Thyroid gland (tissue), 4 donors: Measurements from ENCODE around the gene APBB2.

Experiments used
- POLR2A ChIP-seq, 2 donors: fragments of 450-650 bp; IDR thresholded peaks; one replicate each; pipeline ENCODE4 v1.6.1; 2017; ENCODE audit warnings: antibody characterized with exemption in 2 of 2, mild to moderate bottlenecking in 2 of 2, moderate library complexity in 1 of 2
- TF ChIP-seq, protein P1 (sequence below), 6 experiments: fragments of 200-600 bp in 3 of 6; fragments of 450-650 bp in 3 of 6; sonication (generic) in 3 of 6; IDR thresholded peaks; one replicate each; pipeline ENCODE4 v1.5.1; 2016 to 2019; ENCODE audit warnings: antibody characterized with exemption in 6 of 6, mild to moderate bottlenecking in 2 of 6, inconsistent platforms in 1 of 6, moderate library complexity in 1 of 6

DNA sequence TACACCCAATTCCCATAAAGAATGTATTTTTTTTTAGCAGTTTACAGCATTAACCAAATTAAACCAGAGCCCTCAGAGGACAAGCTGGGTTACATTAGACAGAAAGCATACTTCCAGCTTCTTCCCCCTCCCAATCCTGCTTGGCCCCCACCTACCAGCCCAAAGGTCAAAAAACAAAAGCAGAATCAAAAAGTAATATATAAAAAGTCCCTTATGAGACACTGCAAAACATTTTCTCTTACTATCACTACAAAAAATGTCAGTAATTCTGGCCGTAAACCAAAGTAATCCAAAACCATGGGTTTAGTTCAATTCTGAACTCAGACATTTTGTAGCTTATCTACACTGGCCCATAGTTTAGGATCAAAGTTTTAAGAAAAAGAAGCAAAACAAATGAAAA, 38.0 kb downstream of the APBB2 start:
- TF ChIP-seq, protein P1, sequence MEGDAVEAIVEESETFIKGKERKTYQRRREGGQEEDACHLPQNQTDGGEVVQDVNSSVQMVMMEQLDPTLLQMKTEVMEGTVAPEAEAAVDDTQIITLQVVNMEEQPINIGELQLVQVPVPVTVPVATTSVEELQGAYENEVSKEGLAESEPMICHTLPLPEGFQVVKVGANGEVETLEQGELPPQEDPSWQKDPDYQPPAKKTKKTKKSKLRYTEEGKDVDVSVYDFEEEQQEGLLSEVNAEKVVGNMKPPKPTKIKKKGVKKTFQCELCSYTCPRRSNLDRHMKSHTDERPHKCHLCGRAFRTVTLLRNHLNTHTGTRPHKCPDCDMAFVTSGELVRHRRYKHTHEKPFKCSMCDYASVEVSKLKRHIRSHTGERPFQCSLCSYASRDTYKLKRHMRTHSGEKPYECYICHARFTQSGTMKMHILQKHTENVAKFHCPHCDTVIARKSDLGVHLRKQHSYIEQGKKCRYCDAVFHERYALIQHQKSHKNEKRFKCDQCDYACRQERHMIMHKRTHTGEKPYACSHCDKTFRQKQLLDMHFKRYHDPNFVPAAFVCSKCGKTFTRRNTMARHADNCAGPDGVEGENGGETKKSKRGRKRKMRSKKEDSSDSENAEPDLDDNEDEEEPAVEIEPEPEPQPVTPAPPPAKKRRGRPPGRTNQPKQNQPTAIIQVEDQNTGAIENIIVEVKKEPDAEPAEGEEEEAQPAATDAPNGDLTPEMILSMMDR (IDR thresholded peaks at IDR 0.05) = no peak
- no peak for TF ChIP-seq POLR2A (IDR thresholded peaks at IDR 0.05)
